Panc1 (cell line): ENCODE data around the gene LUZP2. TPM values are rescaled to one million over a fixed set of nuclear protein-coding genes. Genes with fewer than 3 reads are reported as not detected.

Experiments used
- ATAC-seq: fragments of 200-7000 bp; cut with Tn5 transposase; 2 replicates; pipeline ENCODE4 v1.9.1; 2020; ENCODE audit warnings: mild to moderate bottlenecking, moderate library complexity
- BruUV-seq: library from RNA; stranded (reverse); fragments of 400-500 nt; replicated peaks from 2 replicates; lab custom pipeline; 2021; lab: Mats Ljungman, UMichigan
- CTCF ChIA-PET: fragments of 300-600 bp; sonication (Branson Sonifier 250); formaldehyde crosslinking; loops from one replicate; lab custom pipeline; 2022; ENCODE audit warnings: antibody characterized with exemption; lab: Charles Lee
- POLR2A ChIA-PET: fragments of 300-600 bp; sonication (Branson Sonifier 250); formaldehyde crosslinking; loops from one replicate; lab custom pipeline; 2022; ENCODE audit warnings: antibody characterized with exemption; lab: Charles Lee
- DNase-seq: peaks from one replicate; pipeline ENCODE4 v3.0.0-alpha.2; 2010; ENCODE audit warnings: low read depth, low spot score
- H3K27ac ChIP-seq: 2 replicates; pipeline ENCODE4 v1.5.1; 2011; ENCODE audit warnings: mild to moderate bottlenecking, low read length, inconsistent platforms
- H3K27me3 ChIP-seq: fragments of 200-500 bp; sonication (Bioruptor generic); 2 replicates; pipeline ENCODE4 v1.6.0; 2014; ENCODE audit warnings: low read length, inconsistent platforms; ENCODE audit not compliant: control insufficient read depth, insufficient read depth
- H3K36me3 ChIP-seq: fragments of 200-500 bp; sonication (Bioruptor generic); 2 replicates; pipeline ENCODE4 v1.5.1; 2014; ENCODE audit warnings: inconsistent platforms, mild to moderate bottlenecking, low read length, moderate library complexity; ENCODE audit not compliant: control insufficient read depth, insufficient read depth
- H3K4me1 ChIP-seq: 2 replicates; pipeline ENCODE4 v1.5.1; 2011; ENCODE audit warnings: inconsistent platforms, mild to moderate bottlenecking, low read length, moderate library complexity; ENCODE audit not compliant: control insufficient read depth, insufficient read depth
- H3K4me3 ChIP-seq, 2 experiments: 2 replicates each; pipeline ENCODE4 v1.5.1; 2011 to 2012; ENCODE audit warnings: low read depth in 2 of 2, low read length in 2 of 2, mild to moderate bottlenecking in 2 of 2, inconsistent platforms in 1 of 2, moderate library complexity in 1 of 2
- H3K9me3 ChIP-seq: fragments of 200-500 bp; sonication (Bioruptor generic); 2 replicates; pipeline ENCODE4 v1.5.1; 2014; ENCODE audit warnings: low read depth, mild to moderate bottlenecking, inconsistent platforms, low read length, moderate library complexity; ENCODE audit not compliant: control insufficient read depth, insufficient read depth
- POLR2AphosphoS5 ChIP-seq: IDR thresholded peaks from 2 replicates; pipeline ENCODE4 v1.6.1; 2012; ENCODE audit warnings: mild to moderate bottlenecking, low read depth, low read length, moderate library complexity
- REST ChIP-seq, 2 experiments: IDR thresholded peaks; 2 replicates each; pipeline ENCODE4 v1.6.1; 2011 to 2012; ENCODE audit warnings: low read depth in 2 of 2, control low read depth in 1 of 2, low read length in 1 of 2, mild to moderate bottlenecking in 1 of 2, moderate library complexity in 1 of 2; ENCODE audit not compliant: insufficient read depth in 1 of 2
- SIN3A ChIP-seq: IDR thresholded peaks from 2 replicates; pipeline ENCODE4 v1.6.1; 2012; ENCODE audit warnings: low read depth, mild to moderate bottlenecking, low read length, moderate library complexity, borderline replicate concordance; ENCODE audit not compliant: insufficient read depth
- TCF7L2 ChIP-seq: IDR thresholded peaks from 2 replicates; pipeline ENCODE4 v1.6.1; 2011; ENCODE audit warnings: mild to moderate bottlenecking, low read depth, low read length, inconsistent platforms
- in situ Hi-C: cut with HindIII; loops from 2 replicates; pipeline ENCODE4 v1.10.0; 2016; ENCODE audit warnings: low sequenced_read_pairs, low pct_unique_long_range_greater_than_20kb
- intact Hi-C: fragments of 100-400 bp; cut with micrococcal nuclease; formaldehyde crosslinking; loops from one replicate; pipeline ENCODE4 v1.10.0; 2022; ENCODE audit not compliant: unreplicated experiment
- total RNA-seq: library from RNA; stranded (reverse); gene quantifications from one replicate; pipeline ENCODE4 v1.2.1, GENCODE V29; 2021; ENCODE audit not compliant: unreplicated experiment
- TF ChIP-seq, protein P1 (sequence below): fragments of 450-650 bp; IDR thresholded peaks from 2 replicates; pipeline ENCODE4 v1.5.1; 2017; ENCODE audit warnings: mild to moderate bottlenecking

LUZP2 gene
- total RNA-seq, 1 experiment from 2014 or later, result 0.18 TPM

- no peak for ATAC-seq
- CTCF ChIA-PET, result no interaction called here
- no peaks in the 10 kb centered on the region for H3K27me3 ChIP-seq
- H3K27ac ChIP-seq, result no peak overlapping the region
- H3K36me3 ChIP-seq, result no peaks in the 10 kb centered on the region
- no TSS peak for BruUV-seq
- H3K4me3 ChIP-seq, result no peak overlapping the region
- TF ChIP-seq SIN3A (no peak), TCF7L2 (no peak), REST (IDR thresholded peaks at IDR 0.05; ENCODE audit: insufficient read depth in 1 of 2, low read depth in 2 of 2, low read length in 1 of 2) (no peak), POLR2AphosphoS5 (no peak)
- TF ChIP-seq, protein P1, sequence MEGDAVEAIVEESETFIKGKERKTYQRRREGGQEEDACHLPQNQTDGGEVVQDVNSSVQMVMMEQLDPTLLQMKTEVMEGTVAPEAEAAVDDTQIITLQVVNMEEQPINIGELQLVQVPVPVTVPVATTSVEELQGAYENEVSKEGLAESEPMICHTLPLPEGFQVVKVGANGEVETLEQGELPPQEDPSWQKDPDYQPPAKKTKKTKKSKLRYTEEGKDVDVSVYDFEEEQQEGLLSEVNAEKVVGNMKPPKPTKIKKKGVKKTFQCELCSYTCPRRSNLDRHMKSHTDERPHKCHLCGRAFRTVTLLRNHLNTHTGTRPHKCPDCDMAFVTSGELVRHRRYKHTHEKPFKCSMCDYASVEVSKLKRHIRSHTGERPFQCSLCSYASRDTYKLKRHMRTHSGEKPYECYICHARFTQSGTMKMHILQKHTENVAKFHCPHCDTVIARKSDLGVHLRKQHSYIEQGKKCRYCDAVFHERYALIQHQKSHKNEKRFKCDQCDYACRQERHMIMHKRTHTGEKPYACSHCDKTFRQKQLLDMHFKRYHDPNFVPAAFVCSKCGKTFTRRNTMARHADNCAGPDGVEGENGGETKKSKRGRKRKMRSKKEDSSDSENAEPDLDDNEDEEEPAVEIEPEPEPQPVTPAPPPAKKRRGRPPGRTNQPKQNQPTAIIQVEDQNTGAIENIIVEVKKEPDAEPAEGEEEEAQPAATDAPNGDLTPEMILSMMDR, result no peak
- intact Hi-C loops (no loop called here), in situ Hi-C loops (no loop called here)
- H3K4me1 ChIP-seq, result no peaks in the 10 kb centered on the region
- DNase-seq, result no peak
- H3K9me3 ChIP-seq, result no peaks in the 10 kb centered on the region
- POLR2A ChIA-PET, result no interaction called here
These were observed 276.5 kb downstream of the LUZP2 start for GRCh38 chr11:24773322-24773721.

- no peaks in the 10 kb centered on the region for H3K4me1 ChIP-seq
- intact Hi-C loops (no loop called here), in situ Hi-C loops (no loop called here)
- H3K27me3 ChIP-seq, result no peaks in the 10 kb centered on the region
- no TSS peak for BruUV-seq
- POLR2A ChIA-PET, result no interaction called here
- DNase-seq, result no peak
- H3K9me3 ChIP-seq, result no peaks in the 10 kb centered on the region
- H3K36me3 ChIP-seq, result no peaks in the 10 kb centered on the region
- H3K27ac ChIP-seq, result no peak overlapping the region
- TF ChIP-seq TCF7L2, result no peak
- TF ChIP-seq, protein P1, result 0 out of 2 replicates have a peak, but pooled peaks have one; percentile 3
- ATAC-seq, result no peak
- no peak overlapping the region for H3K4me3 ChIP-seq
- CTCF ChIA-PET, result no interaction called here
These were observed 282.9 kb downstream of the LUZP2 start for GRCh38 chr11:24779791-24780190.

DNA sequence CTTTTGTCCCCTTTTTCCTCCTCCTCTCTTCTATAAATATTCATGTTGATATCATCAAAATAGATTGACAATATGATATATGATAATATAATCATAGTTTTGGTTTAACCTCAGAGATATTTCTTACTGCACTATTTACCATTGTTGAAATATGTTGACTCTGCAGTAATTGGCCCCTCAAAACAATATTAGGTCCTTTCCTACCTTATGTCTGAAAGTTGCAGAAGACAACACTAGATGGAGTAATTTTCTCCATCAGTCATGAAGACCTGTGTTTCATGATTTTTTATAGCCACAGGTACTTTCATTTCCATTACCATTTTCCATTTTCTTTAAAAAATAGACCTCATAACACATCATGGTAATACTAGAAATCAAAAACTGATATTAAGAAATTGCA lies 284.4 kb downstream of the LUZP2 start:
- in situ Hi-C loops (no loop called here), intact Hi-C loops (no loop called here)
- DNase-seq, result no peak
- TF ChIP-seq REST (IDR thresholded peaks at IDR 0.05; ENCODE audit: insufficient read depth in 1 of 2, low read depth in 2 of 2, low read length in 1 of 2) (no peak), TCF7L2 (no peak), POLR2AphosphoS5 (no peak), SIN3A (no peak)
- TF ChIP-seq, protein P1, result no peak
- Histone ChIP-seq H3K27ac (no peak overlapping the region), H3K27me3 (no peaks in the 10 kb centered on the region), H3K4me1 (no peaks in the 10 kb centered on the region), H3K9me3 (no peaks in the 10 kb centered on the region), H3K36me3 (no peaks in the 10 kb centered on the region), H3K4me3 (no peak overlapping the region)
- POLR2A ChIA-PET, result no interaction called here
- BruUV-seq, result no TSS peak
- CTCF ChIA-PET, result no interaction called here
- ATAC-seq, result no peak
